Stimulated activated CD4-positive, alpha-beta T cell treated with anti-CD3 and anti-CD28 coated beads, Interleukin-1b, Interleukin-23, amount 100 ng/mL, for 48 hours (primary cell): Measurements from ENCODE around the gene C21orf91.
"Not testable (repeated sequence)": the region's sequence is repeated elsewhere in the genome, so short reads cannot be mapped to it uniquely, and the experiment has no call there.

ENCODE experiments used
- DNase-seq: peaks from one replicate; pipeline ENCODE4 v3.0.0-alpha.2; 2020

The C21orf91 gene

GRCh38 chr21:17775431-17776126, 43.6 kb downstream of the C21orf91 start:
- DNase-seq = peak; percentile 47

DNA sequence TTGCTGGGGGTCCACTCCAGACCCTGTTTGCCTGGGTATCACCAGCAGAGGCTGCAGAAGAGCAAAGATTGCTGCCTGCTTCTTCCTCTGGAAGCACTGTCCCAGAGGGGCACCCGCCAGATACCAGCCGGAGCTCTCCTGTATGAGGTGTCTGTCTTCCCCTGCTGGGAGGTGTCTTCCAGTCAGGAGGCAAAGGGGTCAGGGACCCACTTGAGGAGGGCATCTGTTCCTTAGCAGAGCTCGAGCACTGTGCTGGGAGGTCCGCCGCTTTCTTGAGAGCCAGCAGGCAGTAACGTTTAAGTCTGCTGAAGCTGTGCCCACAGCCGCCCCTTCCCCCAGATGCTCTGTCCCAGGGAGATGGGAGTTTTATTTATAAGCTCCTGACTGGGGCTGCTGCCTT, 44.1 kb downstream of the C21orf91 start:
- DNase-seq = not testable (repeated sequence)

DNA sequence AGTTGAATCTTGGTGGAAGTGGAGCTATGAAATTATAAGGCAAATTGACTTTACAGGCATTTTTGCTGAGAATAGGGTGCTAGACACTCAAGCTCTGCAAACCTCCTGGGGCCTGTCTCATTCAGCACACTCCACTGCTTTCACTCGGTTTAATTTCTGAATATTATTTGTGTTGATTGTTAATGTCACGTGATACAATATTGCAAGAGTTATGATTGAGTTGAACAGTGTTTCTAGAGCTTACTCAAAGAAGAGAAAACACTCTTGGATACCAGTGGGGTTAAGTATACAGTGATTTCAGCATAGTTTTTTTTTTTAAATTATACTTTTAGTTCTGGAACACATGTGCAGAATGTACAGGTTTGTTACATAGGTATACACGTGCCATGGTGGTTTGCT, 49.7 kb downstream of the C21orf91 start:
- no peak for DNase-seq

DNA sequence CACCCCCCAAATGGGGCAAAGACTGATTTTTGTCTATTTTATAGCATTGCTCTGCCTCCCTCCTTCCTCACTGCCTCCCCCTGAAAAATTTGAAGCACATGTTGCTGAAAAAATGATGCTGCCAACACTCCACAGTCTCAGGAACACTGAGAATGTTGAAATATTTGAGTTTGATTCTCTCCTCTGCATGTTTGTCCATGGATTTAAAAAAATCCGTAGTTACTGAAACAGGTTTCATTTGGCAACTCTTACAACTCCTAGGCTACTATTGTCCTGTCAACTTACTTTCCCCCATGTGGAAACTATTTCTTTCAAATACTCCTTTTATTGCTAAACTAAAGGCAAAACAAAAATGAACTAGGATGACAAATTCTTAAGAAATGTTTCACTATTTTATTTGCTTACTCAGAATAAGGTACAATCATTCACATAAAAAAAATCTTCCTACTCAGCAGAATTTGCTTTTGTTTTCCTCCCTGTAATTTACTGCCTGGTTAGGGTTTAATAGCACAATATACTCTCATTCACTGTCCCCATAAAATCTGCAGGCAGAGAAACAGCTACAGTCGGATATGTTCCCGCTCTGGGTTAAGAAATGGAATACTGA, 50.2 kb downstream of the C21orf91 start:
- DNase-seq = no peak

GRCh38 chr21:17765207-17765606, 53.9 kb downstream of the C21orf91 start:
- DNase-seq = no peak

- no peak for DNase-seq
Measured at GRCh38 chr21:17763288-17764037, 55.7 kb downstream of the C21orf91 start.

GRCh38 chr21:17759511-17760178, 59.5 kb downstream of the C21orf91 start:
- DNase-seq = no peak

GRCh38 chr21:17758683-17759082, 60.5 kb downstream of the C21orf91 start:
- no peak for DNase-seq

DNA sequence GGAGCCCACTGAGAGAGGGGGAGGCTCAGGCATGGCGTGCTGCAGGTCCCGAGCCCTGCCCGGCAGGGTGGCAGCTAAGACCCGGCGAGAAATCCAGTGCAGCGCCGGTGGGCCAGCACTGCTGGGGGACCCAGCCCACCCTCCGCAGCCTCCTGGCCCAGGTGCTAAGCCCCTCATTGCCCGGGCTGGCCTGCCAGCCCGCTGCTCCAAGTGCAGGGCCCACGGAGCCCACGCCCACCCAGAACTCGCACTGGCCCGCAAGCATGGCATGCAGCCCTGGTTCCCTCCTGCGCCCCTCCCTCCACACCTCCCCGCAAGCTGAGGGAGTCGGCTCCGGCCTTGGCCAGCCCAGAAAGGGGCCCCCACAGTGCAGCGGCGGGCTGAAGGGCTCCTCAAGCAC, 61.5 kb downstream of the C21orf91 start:
- DNase-seq = no peak

GRCh38 chr21:17753736-17754135, 65.4 kb downstream of the C21orf91 start:
- DNase-seq = no peak

- DNase-seq = no peak
Measured at GRCh38 chr21:17752171-17752570, 67.0 kb downstream of the C21orf91 start.

DNA sequence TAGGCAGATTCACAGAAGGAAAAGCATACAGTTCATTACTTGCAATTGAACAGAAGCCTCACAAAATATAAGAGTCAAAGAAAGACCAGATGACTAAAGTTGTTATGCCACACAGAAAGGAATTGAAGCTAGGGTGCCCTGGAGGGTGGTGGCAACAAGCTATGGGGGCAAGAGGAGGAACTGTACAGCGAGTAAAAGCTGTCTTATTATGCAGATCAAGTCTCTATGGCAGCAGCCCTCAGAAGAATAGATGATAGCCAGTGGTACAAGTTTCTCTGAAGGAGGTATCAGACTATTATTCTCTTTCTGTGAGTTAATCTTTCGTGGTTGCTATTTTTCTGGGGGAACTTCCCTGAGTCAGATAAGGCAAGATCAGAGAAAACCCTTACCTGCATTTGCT, 72.2 kb downstream of the C21orf91 start:
- no peak for DNase-seq

GRCh38 chr21:17745086-17745485, 74.1 kb downstream of the C21orf91 start:
- DNase-seq = no peak

- no peak for DNase-seq
Measured at GRCh38 chr21:17742940-17743592, 76.1 kb downstream of the C21orf91 start.

- no peak for DNase-seq
Measured at GRCh38 chr21:17742181-17742580, 77.0 kb downstream of the C21orf91 start.
